Stimulated activated CD8-positive, alpha-beta memory T cell treated with anti-CD3 and anti-CD28 coated beads, Interleukin-7, amount 100 ng/mL, for 48 hours (primary cell): Measurements from ENCODE around the gene TM9SF3.

ENCODE experiments used
- DNase-seq, 2 donors: peaks; one replicate each; pipeline ENCODE4 v3.0.0-alpha.2; 2020; ENCODE audit warnings: low read depth in 1 of 2; ENCODE audit errors: extremely low read depth in 1 of 2

TM9SF3 gene

DNA sequence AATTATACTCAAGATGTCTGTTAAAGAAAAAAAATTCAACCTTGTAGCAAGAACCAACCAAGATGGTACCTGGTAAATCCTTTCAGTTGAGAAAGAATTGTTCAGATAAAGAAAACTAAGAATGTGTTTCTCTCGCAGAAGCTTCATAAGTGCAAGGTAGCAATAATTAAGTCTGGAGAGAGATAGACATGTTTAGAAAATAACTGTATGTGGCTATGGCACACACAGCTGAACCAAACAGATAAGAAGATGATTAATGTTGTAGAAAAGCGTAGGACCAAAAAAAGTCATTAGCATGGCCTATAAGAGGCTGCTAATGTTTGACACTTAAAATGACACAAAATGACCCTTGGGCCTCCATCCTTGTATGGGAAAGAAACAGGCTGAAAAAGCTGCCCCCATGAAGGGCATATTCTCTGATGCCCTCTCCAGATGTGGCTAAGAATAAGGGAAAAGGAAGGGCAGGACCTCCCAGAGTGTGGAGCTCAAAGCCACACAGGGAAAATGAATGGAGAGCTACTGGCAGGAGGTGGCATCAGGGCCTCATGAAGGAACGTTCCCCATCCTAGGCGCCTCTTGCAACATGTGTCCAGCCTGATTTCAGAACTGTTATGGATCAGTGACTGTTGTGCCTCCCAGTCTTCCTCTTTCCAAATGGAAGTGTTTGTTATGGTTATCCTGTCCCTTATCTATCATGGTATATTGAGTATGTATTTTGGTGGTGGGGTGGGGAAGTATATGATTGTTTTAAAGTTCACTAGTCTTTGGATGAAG is 103.8 kb downstream of the TM9SF3 start:
- no peak for DNase-seq

GRCh38 chr10:96478355-96478754 is 108.5 kb downstream of the TM9SF3 start:
- DNase-seq = no peak

DNA sequence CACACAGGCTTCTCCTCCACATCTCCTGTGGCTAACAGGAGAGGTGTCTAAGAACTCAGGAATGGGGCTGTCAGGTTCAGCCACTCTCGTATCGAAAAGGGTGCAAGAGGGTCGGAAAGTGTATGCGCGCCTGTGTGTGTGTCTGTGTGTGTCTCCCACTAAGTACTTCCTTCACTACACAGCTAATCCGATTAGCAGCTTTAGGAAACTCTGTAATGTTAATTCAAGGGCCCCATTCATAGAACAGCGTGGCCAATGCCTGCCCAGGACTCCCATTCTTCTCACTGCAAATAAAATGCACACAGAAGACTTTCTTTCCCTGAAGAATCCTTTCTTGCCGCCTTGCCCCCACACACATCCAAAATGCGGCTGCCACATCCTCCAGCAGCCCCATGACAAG is 112.9 kb downstream of the TM9SF3 start:
- no peak for DNase-seq

DNA sequence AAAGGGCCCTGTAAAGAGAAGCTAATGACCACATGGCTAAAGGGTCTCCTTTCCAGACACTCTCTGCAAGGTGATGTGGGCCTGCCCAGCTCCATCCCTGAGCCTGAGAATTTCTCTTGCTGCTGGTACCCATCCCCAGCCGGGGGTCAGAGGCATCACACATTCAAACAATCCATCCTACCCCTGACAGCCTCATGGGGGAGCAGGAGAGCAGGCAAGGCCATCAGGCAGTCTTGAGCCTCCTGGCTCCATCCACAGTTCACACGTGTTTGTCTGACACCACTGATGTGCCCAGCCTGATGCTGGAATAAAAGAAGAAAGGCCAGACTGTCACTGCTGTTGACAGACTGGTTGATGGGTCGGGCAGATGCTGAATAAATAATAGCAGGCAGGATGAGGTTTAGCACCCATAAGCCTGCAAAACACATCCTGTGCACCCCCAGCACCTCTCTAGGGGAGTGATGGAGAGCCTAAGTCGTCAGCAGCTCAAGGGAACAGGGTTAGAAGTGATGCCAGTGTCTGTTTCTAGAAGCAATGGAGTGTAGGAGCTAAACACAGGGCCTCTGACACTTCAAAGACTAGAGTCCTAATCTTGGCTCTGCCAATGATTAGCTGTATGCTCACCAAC is 116.6 kb downstream of the TM9SF3 start:
- DNase-seq = peak in 1 of 2 donors; percentile 19

GRCh38 chr10:96468845-96469244 is 118.0 kb downstream of the TM9SF3 start:
- no peak for DNase-seq
